HL-60/S4 treated with retinoic acid at 250 ng/mL for 4 days and 3 days (cell line): ENCODE measurements around the gene GAPVD1.
"Not testable (repeated sequence)": the region's sequence is repeated elsewhere in the genome, so short reads cannot be mapped to it uniquely, and the experiment has no call there.

ENCODE experiments used
- in situ Hi-C: fragments of 300-500 bp; cut with MboI; formaldehyde crosslinking; loops from 2 replicates; pipeline ENCODE4 v1.7.0; 2022; ENCODE audit warnings: low sequenced_read_pairs

GAPVD1 gene, protein sequence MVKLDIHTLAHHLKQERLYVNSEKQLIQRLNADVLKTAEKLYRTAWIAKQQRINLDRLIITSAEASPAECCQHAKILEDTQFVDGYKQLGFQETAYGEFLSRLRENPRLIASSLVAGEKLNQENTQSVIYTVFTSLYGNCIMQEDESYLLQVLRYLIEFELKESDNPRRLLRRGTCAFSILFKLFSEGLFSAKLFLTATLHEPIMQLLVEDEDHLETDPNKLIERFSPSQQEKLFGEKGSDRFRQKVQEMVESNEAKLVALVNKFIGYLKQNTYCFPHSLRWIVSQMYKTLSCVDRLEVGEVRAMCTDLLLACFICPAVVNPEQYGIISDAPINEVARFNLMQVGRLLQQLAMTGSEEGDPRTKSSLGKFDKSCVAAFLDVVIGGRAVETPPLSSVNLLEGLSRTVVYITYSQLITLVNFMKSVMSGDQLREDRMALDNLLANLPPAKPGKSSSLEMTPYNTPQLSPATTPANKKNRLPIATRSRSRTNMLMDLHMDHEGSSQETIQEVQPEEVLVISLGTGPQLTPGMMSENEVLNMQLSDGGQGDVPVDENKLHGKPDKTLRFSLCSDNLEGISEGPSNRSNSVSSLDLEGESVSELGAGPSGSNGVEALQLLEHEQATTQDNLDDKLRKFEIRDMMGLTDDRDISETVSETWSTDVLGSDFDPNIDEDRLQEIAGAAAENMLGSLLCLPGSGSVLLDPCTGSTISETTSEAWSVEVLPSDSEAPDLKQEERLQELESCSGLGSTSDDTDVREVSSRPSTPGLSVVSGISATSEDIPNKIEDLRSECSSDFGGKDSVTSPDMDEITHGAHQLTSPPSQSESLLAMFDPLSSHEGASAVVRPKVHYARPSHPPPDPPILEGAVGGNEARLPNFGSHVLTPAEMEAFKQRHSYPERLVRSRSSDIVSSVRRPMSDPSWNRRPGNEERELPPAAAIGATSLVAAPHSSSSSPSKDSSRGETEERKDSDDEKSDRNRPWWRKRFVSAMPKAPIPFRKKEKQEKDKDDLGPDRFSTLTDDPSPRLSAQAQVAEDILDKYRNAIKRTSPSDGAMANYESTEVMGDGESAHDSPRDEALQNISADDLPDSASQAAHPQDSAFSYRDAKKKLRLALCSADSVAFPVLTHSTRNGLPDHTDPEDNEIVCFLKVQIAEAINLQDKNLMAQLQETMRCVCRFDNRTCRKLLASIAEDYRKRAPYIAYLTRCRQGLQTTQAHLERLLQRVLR (N-terminal part only)

DNA sequence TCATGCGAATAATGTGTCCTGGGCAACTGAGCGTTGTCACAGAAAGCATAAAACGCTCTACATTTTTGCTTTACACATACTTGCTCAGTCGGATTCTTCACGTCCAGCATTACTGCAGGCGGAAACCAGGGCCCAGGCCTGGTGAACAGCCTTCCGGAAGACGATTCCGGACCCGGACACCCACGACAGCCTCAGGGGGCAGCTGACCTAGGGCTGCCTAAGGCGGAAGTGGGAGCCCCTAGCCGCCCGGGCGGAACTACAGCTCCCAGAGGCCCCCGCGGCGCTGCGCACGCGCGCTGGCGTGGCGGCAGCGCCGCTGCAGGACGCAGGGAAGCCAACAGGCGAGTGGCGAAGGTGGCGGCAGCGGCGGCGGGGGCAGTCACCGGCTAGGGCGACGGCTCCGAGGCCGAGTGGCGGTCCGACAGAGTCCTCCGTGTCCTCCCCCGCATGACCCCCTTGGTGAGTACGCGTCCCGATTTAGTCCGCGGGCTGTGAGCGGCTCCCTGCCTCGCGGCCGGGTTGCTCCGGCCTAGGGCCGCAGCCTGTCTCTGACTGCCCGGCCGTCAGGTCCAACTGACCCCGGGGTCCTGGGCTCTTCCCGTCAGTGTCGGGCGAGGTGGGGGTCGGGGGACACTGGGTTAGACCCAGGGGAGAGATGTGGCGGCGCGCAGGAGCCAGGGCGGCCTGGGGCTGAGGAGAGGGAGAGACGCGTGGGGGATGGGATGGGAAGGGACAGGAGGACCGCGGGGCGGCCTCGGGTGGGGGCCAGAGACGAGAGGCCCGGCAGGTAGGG is at the start of gene GAPVD1:
GAPVD1 (plus strand) TSS at position 326 of the 793 bp plus-strand sequence. CDS start 37,096 bp downstream, outside the sequence.
- in situ Hi-C loops = no loop called here

DNA sequence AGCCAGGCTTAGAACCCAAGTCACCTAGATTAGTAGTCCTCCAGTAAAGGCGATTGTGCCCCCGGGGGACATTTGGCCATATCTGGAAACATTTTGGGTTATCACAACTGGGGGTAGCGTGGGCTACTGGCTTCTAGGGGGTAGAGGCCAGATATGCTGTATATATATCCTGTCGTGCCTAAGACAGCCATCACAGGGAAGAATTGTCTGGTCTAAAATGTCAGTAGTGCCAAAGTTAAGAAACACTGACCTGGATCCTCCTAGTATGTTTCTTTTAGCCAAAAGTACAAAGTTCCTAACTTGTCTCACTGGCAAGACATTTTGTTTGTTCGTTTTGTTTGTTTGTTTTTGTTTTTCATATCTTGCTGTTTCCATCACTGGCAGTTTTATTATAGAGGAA is 47.4 kb upstream of the GAPVD1 start:
- in situ Hi-C loops = no loop called here

DNA sequence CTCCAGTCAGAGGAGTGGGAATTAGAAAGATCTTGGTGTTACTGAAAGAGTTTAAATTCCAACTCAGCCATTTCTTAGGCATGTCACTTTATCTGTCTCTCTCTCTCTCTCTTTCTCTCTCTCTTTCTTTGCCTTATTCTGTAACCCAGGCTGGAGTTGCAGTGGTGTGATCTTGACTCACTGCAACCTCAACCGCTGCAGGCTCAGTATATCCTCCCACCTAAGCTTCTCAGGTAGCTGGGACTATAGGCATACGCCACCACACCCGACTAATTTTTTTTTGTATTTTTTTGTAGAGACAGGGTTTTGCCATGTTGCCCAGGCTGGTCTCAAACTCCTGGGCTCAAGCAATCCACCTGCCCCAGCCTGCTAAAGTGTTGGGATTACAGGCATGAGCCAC is 43.0 kb upstream of the GAPVD1 start:
- in situ Hi-C loops = no loop called here

DNA sequence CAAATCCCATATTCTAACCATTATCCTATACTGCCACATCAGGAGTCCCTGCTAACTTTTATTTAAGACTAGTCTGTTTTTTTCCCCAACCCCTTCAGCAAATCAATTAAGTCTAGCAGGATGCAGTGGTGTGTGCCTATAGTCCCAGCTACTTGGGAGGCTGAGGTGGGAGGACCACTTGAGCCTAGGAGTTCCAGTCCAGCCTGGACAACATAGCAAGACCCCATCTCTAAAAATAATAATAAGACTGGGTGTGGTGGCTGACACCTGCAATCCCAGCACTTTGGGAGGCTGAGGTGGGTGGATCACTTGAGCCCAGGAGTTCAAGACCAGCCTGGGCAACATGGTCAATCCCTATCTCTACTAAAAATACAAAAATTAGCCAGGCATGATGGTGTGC is 36.8 kb upstream of the GAPVD1 start:
- in situ Hi-C loops = not testable (repeated sequence)

DNA sequence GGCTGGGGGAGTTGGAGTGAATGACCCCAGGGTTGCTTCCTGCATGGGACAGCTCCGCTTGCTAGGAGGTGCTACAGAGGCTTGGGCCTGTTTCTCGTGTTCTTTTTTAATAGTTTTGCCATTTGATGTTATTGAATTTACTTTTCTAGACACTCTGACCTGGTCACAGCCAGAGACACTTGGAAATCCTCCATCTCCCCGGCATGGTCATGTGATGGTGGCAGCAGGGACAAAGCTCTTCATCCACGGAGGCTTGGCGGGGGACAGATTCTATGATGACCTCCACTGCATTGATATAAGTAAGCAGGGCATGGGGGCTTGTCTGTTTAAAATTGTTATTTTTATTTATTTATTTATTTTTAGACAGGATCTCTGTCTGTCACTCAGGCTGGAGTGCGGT is 33.9 kb upstream of the GAPVD1 start:
- in situ Hi-C loops = no loop called here

DNA sequence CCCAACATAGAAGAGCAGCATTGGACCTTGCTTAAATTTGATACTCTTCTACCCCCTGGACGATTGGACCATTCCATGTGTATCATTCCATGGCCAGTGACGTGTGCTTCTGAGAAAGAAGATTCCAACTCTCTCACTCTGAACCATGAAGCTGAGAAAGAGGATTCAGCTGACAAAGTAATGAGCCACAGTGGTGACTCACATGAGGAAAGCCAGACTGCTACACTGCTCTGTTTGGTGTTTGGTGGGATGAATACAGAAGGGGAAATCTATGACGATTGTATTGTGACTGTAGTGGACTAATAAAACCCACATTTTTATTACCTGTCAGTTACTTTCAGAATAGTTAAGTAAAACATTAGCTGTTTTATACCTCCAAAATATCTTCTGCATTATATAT is 27.9 kb upstream of the GAPVD1 start:
- in situ Hi-C loops = no loop called here

DNA sequence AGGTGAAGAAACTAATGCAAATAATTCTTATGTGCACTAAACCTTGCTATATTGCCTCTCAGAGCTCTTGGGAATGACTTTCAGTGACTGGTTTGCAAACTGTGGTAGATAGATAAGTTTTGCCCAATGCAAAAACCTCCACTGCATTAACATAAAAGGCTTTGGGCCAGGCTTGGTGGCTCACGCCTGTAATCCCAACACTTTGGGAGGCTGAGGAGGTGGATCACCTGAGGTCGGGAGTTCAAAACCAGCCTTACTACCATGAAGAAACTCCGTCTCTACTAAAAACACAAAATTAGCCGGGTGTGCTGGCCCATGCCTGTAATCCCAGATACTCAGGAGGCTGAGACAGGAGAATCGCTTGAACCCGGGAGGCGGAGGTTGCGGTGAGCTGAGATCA is 27.5 kb upstream of the GAPVD1 start:
- in situ Hi-C loops = not testable (repeated sequence)

DNA sequence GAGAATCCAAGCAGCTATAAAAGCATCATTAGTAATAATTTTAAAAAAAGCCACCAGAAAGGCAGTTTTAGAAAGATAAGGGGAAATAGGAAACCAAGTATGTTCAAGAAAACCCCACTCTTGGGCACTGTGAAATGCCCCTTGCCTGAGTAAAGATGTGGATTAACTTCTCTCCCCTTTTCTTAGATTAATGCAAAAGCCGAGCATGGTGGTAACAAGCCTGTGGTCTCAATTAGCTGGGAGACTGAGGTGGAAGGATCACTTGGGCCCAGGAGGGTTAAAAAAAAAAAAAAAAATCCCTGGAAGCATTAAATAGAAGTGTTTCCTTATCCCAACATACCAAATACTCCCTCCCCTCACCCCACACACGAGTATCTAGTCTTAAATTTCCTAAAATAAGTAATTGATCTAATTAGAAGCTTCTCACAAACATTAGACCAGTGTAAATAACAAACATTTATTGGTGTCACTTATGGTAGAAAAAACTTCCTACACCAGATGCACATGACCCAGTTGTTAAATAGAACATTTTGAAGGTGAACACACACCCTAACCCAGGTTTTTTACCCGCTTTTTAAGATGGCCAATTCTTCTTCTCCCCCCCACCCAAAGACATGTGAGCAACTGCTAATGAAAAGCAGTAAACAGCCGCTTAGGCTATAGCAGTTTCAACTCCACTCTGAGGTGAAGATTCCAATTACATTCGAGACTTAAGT is 25.7 kb upstream of the GAPVD1 start:
- in situ Hi-C loops = no loop called here

DNA sequence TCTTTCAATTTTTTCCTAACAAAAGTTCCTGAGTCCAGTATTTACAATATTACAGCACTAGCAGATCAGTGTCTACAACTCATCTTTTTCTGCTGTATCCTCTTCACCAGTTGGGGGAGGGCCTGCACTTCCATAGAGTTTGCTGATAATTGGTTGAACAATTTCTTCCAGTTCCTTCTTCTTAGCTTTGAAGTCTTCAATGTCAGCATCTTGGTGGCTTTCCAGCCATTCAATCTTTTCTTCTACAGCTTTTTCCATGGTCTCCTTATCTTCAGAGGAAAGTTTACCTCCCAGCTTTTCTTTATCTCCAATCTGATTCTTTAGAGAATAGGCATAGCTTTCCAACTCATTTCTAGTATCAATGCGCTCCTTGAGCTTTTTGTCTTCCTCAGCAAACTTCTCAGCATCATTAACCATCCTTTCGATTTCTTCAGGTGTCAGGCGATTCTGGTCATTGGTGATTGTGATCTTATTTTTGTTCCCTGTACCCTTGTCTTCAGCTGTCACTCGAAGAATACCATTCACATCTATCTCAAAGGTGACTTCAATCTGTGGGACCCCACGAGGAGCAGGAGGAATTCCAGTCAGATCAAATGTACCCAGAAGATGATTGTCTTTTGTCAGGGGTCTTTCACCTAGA is 25.0 kb upstream of the GAPVD1 start:
- in situ Hi-C loops = not testable (repeated sequence)

DNA sequence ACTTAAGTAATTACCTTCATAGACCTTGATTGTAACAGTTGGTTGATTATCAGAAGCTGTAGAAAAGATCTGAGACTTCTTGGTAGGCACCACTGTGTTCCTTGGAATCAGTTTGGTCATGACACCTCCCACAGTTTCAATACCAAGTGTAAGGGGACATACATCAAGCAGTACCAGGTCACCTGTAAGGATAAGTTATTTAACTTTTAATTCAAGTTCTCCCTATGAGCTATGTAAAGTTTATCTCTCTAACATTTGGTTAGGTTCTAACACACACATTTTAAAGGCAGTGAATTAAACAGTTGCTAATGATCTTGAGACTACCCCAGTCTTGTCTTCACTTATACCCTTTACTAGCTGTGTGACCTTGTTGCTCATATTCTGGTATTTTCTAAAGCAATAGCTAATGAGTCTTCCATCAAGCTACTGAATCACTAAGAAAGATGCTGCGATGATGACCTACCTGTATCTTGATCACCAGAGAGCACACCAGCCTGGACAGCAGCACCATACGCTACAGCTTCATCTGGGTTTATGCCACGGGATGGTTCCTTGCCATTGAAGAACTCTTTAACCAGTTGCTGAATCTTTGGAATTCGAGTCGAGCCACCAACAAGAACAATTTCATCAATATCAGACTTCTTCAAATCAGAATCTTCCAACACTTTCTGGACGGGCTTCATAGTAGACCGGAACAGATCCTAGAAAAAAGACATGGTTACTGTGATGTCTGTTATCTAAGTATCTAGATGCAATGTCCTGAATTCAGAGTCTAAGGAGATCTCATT is 23.3 kb upstream of the GAPVD1 start:
- in situ Hi-C loops = no loop called here

DNA sequence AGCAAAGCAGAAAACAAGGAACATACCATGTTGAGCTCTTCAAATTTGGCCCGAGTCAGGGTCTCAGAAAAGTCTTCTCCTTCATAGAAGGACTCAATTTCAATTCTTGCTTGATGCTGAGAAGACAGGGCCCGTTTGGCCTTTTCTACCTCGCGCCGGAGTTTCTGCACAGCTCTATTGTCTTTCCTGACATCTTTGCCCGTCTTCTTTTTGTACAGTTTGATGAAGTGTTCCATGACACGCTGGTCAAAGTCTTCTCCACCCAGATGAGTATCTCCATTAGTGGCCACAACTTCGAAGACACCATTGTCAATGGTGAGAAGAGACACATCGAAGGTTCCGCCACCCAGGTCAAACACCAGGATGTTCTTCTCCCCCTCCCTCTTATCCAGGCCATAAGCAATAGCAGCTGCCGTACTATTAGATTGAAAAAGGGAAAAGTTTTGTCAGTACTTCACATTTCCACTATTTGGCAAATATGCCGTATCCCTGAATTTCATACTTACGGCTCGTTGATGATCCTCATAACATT is 22.6 kb upstream of the GAPVD1 start:
- in situ Hi-C loops = no loop called here

DNA sequence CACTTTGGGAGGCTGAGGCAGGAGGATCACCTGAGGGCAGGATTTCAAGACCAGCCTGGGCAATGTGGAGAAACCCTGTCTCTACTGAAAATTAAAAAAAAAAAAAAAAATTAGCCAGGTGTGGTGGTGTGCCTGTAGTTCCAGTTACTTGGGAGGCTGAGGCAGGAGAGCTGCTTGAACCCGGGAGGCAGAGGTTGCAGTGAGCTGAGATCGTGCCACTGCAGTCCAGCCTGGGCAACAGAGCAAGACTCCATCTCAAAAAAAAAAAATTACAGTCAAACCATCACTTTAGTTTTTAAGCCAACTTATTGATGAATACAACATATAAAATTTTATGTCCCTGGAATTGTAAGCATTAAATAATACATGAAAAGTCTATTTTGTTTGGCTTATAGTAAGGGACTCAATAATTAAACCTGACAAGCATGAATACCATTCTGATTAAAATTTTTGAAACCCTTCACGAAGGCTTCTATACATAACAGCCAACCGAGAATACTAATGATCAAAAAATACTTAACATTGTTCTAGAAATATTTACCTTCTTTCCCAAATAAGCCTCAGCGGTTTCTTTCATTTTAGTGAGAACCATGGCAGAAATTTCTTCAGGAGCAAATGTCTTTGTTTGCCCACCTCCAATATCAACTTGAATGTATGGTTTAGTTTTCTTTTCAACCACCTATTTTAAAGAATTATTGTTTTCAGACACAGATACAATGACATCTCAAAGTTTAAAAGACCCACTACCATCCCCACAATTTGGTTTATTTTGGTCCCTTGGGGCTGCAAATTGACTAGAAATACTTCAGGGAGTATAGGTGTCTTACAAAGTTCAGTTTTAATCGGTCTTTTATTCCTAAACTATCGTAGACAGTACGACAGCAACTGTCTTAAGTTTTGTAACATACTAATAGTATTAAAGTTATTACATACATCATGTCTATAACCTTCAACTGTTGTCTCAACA is 21.7 kb upstream of the GAPVD1 start:
- in situ Hi-C loops = no loop called here

DNA sequence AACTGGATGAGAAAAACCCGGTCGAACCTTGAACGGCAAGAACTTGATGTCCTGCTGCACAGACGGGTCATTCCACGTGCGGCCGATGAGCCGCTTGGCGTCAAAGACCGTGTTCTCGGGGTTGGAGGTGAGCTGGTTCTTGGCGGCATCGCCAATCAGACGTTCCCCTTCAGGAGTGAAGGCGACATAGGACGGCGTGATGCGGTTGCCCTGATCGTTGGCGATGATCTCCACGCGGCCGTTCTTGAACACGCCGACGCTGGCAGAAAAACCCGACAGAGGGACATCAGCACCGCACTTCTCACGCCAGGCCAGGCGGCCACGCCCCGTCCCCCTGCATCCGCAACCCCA is 21.0 kb upstream of the GAPVD1 start:
- in situ Hi-C loops = no loop called here

DNA sequence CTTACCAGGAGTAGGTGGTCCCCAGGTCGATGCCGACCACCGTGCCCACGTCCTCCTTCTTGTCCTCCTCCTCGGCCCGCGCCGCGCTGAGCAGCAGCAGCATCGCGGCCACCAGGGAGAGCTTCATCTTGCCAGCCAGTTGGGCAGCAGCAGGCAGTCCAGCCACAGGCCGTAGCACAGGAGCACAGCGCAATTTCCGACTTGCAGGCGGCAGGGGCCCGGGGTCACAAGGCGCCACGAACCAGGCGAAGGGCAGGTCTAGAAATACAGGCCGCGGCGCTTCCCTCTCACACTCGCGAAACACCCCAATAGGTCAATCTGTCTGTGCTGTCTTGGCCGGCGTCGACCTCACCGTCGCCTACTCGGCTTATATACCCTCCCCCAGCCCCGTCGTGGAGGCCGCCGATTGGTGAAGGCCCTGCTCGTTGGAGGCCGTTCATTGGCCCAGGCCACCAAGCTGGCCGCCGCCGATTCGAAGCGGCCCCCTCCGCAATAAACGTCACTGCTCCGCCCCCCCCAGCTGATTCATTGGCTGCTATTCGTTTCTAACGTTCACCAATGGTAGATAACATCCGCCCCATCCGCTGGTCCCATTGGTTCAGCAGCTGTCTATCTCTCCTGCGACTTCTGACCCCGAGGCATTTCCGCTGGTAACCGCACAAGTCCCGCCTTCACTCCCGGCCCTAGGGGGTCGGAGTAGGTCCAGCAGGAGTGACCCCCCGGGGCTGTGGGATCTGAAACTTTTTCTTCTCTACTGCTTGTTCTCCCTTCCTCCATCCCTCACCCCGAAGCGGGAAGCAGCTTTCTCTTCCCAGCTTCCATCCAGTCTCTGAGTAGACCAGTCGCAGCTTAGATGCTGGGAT is 20.4 kb upstream of the GAPVD1 start, which contains the start of gene HSPA5:
HSPA5 (minus strand) TSS at position 344 of the 863 bp plus-strand sequence; CDS start at position 127, 217 bp downstream.
- in situ Hi-C loops = no loop called here

DNA sequence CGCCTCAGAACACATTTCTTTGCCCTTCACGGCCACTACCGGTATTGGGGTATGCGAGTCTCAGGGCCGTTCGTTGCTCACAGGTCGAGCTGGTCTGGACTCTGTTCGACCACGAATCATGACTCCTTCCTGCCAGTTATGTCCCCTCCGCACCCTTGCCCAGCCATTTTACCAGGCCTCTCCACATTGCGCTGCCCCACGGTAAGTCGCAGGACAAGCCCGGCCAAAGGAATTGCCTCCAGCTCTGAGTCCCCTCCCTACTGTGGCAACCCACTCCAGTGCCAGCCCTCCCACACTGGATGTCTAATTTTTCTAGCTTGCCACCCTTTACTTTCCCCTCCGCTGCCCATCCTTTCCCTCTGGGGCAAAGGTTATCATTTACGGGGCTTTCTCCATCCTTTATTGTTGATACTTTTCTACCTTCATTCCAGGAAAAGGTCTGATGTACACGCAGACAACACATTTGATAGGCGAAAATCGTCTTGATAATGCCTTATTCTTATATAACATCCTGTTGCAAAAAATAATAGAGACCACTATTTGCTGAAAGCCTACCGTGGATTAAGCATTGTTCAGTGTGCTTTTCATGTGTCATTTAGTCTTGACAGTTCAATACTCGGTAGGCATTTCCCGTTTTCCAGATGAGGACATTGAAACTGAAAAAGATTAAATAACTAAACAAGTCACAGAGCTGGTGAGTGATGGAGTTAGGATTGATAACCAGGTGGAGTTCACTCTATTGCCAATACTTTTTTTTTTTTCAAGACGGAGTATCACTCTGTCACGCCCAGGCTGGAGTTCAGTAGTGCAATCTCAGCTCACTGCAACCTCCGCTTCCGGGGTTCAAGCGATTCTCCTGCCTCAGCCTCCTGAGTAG is 19.5 kb upstream of the GAPVD1 start:
- in situ Hi-C loops = no loop called here
